Stomach (tissue), 9 donors: ENCODE data around the gene CCL17. TPM values are rescaled to one million over a fixed set of nuclear protein-coding genes. Genes with fewer than 3 reads are reported as not detected.

Experiments
- DNase-seq, 2 donors: peaks; one replicate each; pipeline versions ENCODE4 v3.0.0 to v3.0.0-alpha.2; 2013 to 2019
- H3K27ac ChIP-seq, 5 donors: fragments of 200-600 bp in 4 of 5; sonication (generic) in 4 of 5; one replicate each; pipeline ENCODE4 v1.5.1; 2013 to 2019; ENCODE audit warnings: mild to moderate bottlenecking in 1 of 5, moderate library complexity in 1 of 5
- H3K27me3 ChIP-seq, 3 donors: fragments of 200-600 bp; sonication (generic); one replicate each; pipeline ENCODE4 v1.5.1; 2017 to 2019; ENCODE audit warnings: mixed run types in 1 of 3
- H3K36me3 ChIP-seq, 4 donors: fragments of 200-600 bp; sonication (generic); 1 replicate in 3 of 4; 2 replicates in 1 of 4; pipeline ENCODE4 v1.5.1; 2016 to 2019
- H3K4me1 ChIP-seq, 4 donors: fragments of 200-600 bp; sonication (generic); one replicate each; pipeline ENCODE4 v1.5.1; 2016 to 2019
- H3K4me3 ChIP-seq, 4 donors: fragments of 200-600 bp; sonication (generic) in 3 of 4; one replicate each; pipeline ENCODE4 v1.5.1; 2016 to 2019; ENCODE audit warnings: mild to moderate bottlenecking in 1 of 4
- H3K9me3 ChIP-seq, 4 donors: fragments of 200-600 bp; sonication (generic); one replicate each; pipeline ENCODE4 v1.5.1; 2016 to 2019
- EP300 ChIP-seq: sonication (generic); formaldehyde crosslinking; IDR thresholded peaks from one replicate; pipeline ENCODE4 v1.6.1; 2017; ENCODE audit warnings: antibody characterized with exemption
- POLR2A ChIP-seq, 4 donors: fragments of 450-650 bp; IDR thresholded peaks; one replicate each; pipeline ENCODE4 v1.6.1; 2016; ENCODE audit warnings: antibody characterized with exemption in 4 of 4, control low read depth in 2 of 4, mild to moderate bottlenecking in 1 of 4, moderate library complexity in 1 of 4
- POLR2AphosphoS5 ChIP-seq, 3 donors: sonication (generic); formaldehyde crosslinking; IDR thresholded peaks; one replicate each; pipeline ENCODE4 v1.6.1; 2016; ENCODE audit warnings: antibody characterized with exemption in 3 of 3
- WGBS, 5 donors: extraction: QIAGEN DNeasy Blood & Tissue Kit in 3 of 5; methylation state at CpG; one replicate each; pipeline versions ENCODE4 v1.1.5 to v1.1.7; 2013 to 2018; 5-methylcytosine and 5-hydroxymethylcytosine counted together
- intact Hi-C: fragments of 100-400 bp; cut with DNase I; formaldehyde crosslinking; loops from one replicate; pipeline ENCODE4 v1.15.1; 2023; ENCODE audit warnings: low total_unique reads
- polyA plus RNA-seq, 3 donors: library from polyadenylated mRNA; stranded (reverse); fragments of 200-250 nt; gene quantifications; one replicate each; pipeline ENCODE4 v1.2.3, GENCODE V29; 2013
- total RNA-seq, 5 donors: library from RNA; depleted of rRNA; stranded (reverse); fragments of >200 nt; gene quantifications; one replicate each; pipeline versions ENCODE4 v1.1.0 to v1.2.3, GENCODE V29; 2014 to 2016
- TF ChIP-seq, protein P1 (sequence below), 7 experiments: fragments of 450-650 bp in 4 of 7; fragments of 200-600 bp in 3 of 7; sonication (generic) in 3 of 7; IDR thresholded peaks; one replicate each; pipeline ENCODE4 v1.5.1; 2016 to 2019; ENCODE audit warnings: antibody characterized with exemption in 7 of 7, control low read depth in 2 of 7, mild to moderate bottlenecking in 1 of 7
- donor health status: healthy with polysubstance abuse.
- donor health status: Bipolar disorder and iron deficiency.
- donor health status: healthy.

The CCL17 gene
- total and polyA plus RNA-seq, 8 donors: 3.9 TPM; not detected in 7

- H3K36me3 ChIP-seq: peaks cover 44 to 68% (median 63%) of the 10 kb centered on the region in 4 donors
- TF ChIP-seq, protein P1, sequence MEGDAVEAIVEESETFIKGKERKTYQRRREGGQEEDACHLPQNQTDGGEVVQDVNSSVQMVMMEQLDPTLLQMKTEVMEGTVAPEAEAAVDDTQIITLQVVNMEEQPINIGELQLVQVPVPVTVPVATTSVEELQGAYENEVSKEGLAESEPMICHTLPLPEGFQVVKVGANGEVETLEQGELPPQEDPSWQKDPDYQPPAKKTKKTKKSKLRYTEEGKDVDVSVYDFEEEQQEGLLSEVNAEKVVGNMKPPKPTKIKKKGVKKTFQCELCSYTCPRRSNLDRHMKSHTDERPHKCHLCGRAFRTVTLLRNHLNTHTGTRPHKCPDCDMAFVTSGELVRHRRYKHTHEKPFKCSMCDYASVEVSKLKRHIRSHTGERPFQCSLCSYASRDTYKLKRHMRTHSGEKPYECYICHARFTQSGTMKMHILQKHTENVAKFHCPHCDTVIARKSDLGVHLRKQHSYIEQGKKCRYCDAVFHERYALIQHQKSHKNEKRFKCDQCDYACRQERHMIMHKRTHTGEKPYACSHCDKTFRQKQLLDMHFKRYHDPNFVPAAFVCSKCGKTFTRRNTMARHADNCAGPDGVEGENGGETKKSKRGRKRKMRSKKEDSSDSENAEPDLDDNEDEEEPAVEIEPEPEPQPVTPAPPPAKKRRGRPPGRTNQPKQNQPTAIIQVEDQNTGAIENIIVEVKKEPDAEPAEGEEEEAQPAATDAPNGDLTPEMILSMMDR (IDR thresholded peaks at IDR 0.05): no peak
- no peak for TF ChIP-seq POLR2AphosphoS5 (IDR thresholded peaks at IDR 0.05)
- TF ChIP-seq POLR2A (IDR thresholded peaks at IDR 0.05): no peak
- TF ChIP-seq EP300: no peak
- intact Hi-C loops: loop anchor here (10.0 kb wide), 1 partner anchor 87 kb away; no protein-coding TSS in a partner anchor
- H3K4me1 ChIP-seq: peaks cover 0 to 21% (median 9%) of the 10 kb centered on the region in 4 donors
- no peaks in the 10 kb centered on the region for H3K27me3 ChIP-seq
- H3K9me3 ChIP-seq: no peaks in the 10 kb centered on the region
- DNase-seq: no peak
- no peak overlapping the region for H3K4me3 ChIP-seq
- no peak overlapping the region for H3K27ac ChIP-seq
These were observed 23.3 kb downstream of the CCL17 start for GRCh38 chr16:57427824-57428223.

DNA sequence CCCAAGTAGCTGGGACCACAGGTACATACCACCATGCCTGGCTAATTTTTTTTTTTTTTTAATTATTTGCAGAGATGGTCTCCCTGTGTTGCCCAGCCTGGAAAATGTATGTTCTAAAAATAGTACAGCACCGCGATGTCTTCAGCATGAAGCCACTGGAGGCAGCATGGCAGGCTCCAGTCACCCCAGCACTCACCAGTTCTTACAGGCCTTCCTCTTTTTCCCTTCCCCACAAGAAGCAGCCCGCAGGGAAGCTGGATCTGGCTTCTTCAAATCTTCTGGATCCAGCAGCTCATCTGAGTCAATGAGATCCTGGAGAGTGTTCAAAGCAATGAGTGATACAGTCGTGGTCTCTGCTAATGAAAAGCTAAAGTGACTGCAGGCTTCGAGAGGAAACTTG lies 26.4 kb downstream of the CCL17 start:
- Histone ChIP-seq H3K4me1 (peaks cover 0 to 15% (median 7%) of the 10 kb centered on the region in 4 donors), H3K9me3 (no peaks in the 10 kb centered on the region), H3K27me3 (no peaks in the 10 kb centered on the region), H3K27ac (no peak overlapping the region), H3K36me3 (peaks cover 75 to 97% (median 95%) of the 10 kb centered on the region in 4 donors), H3K4me3 (no peak overlapping the region)
- intact Hi-C loops: no loop called here
- 82 to 95% (median 91%) methylated on average over 5 of the region's 5 CpGs for WGBS, 5 donors
- TF ChIP-seq POLR2A (IDR thresholded peaks at IDR 0.05) (no peak), EP300 (no peak), POLR2AphosphoS5 (IDR thresholded peaks at IDR 0.05) (no peak)
- TF ChIP-seq, protein P1 (IDR thresholded peaks at IDR 0.05): no peak
- DNase-seq: no peak

DNA sequence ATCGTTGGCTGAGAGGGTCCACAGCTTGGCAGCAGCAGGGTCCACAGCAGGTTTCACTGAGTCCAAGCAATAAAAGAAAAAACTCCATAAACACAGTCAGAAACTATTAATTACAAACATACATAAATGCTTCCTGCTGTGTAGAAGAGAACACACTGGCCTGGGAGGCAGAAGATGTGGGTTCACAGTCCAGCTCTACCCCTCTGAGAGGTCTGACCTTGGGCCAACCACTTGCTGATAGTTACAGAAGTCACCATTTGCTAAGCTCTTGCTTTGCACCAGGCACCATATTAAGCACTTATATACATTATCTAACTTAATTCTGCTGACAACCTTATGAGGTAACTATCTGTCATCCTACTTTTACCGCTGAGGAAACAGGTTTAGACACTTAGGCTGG lies 27.9 kb downstream of the CCL17 start:
- Histone ChIP-seq H3K4me3 (no peak overlapping the region), H3K9me3 (no peaks in the 10 kb centered on the region), H3K27me3 (no peaks in the 10 kb centered on the region), H3K27ac (peak overlapping the region in 3 of 5 donors; percentile 37 to 52 (median 41)), H3K36me3 (peaks cover 85 to 100% (median 97%) of the 10 kb centered on the region in 4 donors), H3K4me1 (peaks cover 0 to 10% (median 4%) of the 10 kb centered on the region in 4 donors)
- intact Hi-C loops: no loop called here
- TF ChIP-seq POLR2A (IDR thresholded peaks at IDR 0.05): no peak
- no peak for TF ChIP-seq EP300
- TF ChIP-seq POLR2AphosphoS5 (IDR thresholded peaks at IDR 0.05): peak in 1 of 3 donors; percentile 14
- TF ChIP-seq, protein P1 (IDR thresholded peaks at IDR 0.05): no peak
- 51 to 84% (median 71%) methylated on average over 2 of the region's 2 CpGs for WGBS, 5 donors
- DNase-seq: no peak

DNA sequence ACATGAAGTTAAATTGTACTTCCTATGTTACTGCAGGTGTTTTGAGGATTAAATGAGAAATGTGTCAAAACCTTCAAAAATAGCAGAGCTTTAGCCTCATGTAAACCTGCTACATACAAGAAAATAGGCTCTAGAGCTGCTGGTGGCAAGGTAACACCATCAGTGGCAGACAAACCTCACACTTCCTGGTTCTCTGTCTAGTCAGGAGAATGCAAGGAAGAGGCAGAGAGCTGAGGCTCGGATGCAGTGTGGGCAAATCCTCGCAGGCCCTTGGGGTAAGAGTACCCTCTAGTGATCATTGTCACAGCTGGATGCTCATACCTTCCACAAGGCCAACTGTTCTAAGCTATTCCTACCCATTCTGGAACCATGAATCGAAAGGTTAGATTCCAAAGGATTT lies 28.4 kb downstream of the CCL17 start:
- peak overlapping the region in 2 of 5 donors; percentile 37 to 52 for H3K27ac ChIP-seq
- H3K4me1 ChIP-seq: peaks cover 0 to 10% (median 3%) of the 10 kb centered on the region in 4 donors
- 82 to 91% (median 88%) methylated on average over 3 of the region's 3 CpGs for WGBS, 5 donors
- intact Hi-C loops: no loop called here
- no peaks in the 10 kb centered on the region for H3K27me3 ChIP-seq
- no peak for TF ChIP-seq POLR2A (IDR thresholded peaks at IDR 0.05)
- no peak for TF ChIP-seq EP300
- TF ChIP-seq, protein P1 (IDR thresholded peaks at IDR 0.05): no peak
- TF ChIP-seq POLR2AphosphoS5 (IDR thresholded peaks at IDR 0.05): no peak
- peaks cover 85 to 100% (median 98%) of the 10 kb centered on the region in 4 donors for H3K36me3 ChIP-seq
- no peak overlapping the region for H3K4me3 ChIP-seq
- peak in 1 of 2 donors; percentile 11 for DNase-seq
- no peaks in the 10 kb centered on the region for H3K9me3 ChIP-seq
